Uterus (tissue), 4 donors: ENCODE data around the gene TSGA10. TPM values are rescaled to one million over a fixed set of nuclear protein-coding genes. Genes with fewer than 3 reads are reported as not detected.

ENCODE experiments used
- DNase-seq, 2 donors: peaks; one replicate each; pipeline ENCODE4 v3.0.0-alpha.2; 2019 to 2020
- H3K27ac ChIP-seq, 2 donors: fragments of 200-600 bp; sonication (generic); 1 replicate in 1 of 2; 2 replicates in 1 of 2; pipeline ENCODE4 v1.5.1; 2016 to 2018
- H3K27me3 ChIP-seq, 2 donors: fragments of 200-600 bp; sonication (generic); one replicate each; pipeline ENCODE4 v1.5.1; 2018 to 2019; ENCODE audit warnings: control low read depth in 1 of 2
- H3K36me3 ChIP-seq, 2 donors: fragments of 200-600 bp; sonication (generic); one replicate each; pipeline ENCODE4 v1.5.1; 2019; ENCODE audit warnings: control low read depth in 1 of 2
- H3K4me1 ChIP-seq, 2 donors: fragments of 200-600 bp; sonication (generic); one replicate each; pipeline ENCODE4 v1.5.1; 2018 to 2019; ENCODE audit warnings: control low read depth in 1 of 2
- H3K4me3 ChIP-seq, 2 donors: fragments of 200-600 bp; sonication (generic); 1 replicate in 1 of 2; 2 replicates in 1 of 2; pipeline ENCODE4 v1.5.1; 2018 to 2019; ENCODE audit warnings: mild to moderate bottlenecking in 1 of 2
- H3K9me3 ChIP-seq, 2 donors: fragments of 200-600 bp; sonication (generic); one replicate each; pipeline ENCODE4 v1.5.1; 2019; ENCODE audit warnings: control low read depth in 1 of 2
- POLR2A ChIP-seq, 2 donors: fragments of 450-650 bp; IDR thresholded peaks; one replicate each; pipeline ENCODE4 v1.6.1; 2016; ENCODE audit warnings: antibody characterized with exemption in 2 of 2, mild to moderate bottlenecking in 1 of 2, moderate library complexity in 1 of 2
- intact Hi-C: fragments of 100-400 bp; cut with DNase I; formaldehyde crosslinking; loops from one replicate; pipeline ENCODE4 v1.15.1; 2023; ENCODE audit warnings: low total_unique reads
- total RNA-seq, 4 donors: library from RNA; depleted of rRNA in 3 of 4; stranded (reverse); fragments of >200 nt in 3 of 4; gene quantifications; one replicate each; pipeline versions ENCODE4 v1.1.0 to v1.2.4, GENCODE V29; 2014 to 2023
- TF ChIP-seq, protein P1 (sequence below), 4 experiments: fragments of 200-600 bp in 2 of 4; fragments of 450-650 bp in 2 of 4; sonication (generic) in 2 of 4; IDR thresholded peaks; one replicate each; pipeline ENCODE4 v1.5.1; 2016 to 2019; ENCODE audit warnings: antibody characterized with exemption in 4 of 4, mild to moderate bottlenecking in 2 of 4, moderate library complexity in 1 of 4
- donor health status: DM: yes; HTN: yes; CAD: no.

Gene TSGA10
- total RNA-seq, 4 donors from 2014 or later, result 5.9 to 22.5 (median 16.2) TPM

DNA sequence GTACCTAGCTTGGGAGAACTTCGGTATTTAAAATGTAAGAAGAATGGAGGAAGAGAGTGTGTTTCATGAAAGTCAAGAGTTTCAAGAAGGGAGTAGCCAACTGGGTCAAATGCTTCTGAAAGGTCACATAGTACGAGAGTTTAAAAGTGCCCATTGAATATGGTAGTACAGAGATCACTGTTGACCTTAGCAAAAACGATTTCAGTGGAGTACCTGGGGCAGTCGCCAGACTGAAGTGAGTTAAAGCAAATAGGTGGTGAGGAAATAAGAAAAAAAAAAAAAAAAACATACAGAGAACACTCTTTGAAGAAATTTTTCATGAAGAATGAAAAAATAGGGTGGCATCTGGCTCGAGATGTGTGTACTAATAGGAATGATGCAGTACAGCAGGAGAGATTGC lies 11.5 kb upstream of the TSGA10 start:
- peaks cover 0 to 2% of the 10 kb centered on the region in 2 donors for H3K36me3 ChIP-seq
- no peak overlapping the region for H3K27ac ChIP-seq
- no peak for DNase-seq
- H3K9me3 ChIP-seq, result no peaks in the 10 kb centered on the region
- H3K4me1 ChIP-seq, result no peaks in the 10 kb centered on the region
- TF ChIP-seq, protein P1, sequence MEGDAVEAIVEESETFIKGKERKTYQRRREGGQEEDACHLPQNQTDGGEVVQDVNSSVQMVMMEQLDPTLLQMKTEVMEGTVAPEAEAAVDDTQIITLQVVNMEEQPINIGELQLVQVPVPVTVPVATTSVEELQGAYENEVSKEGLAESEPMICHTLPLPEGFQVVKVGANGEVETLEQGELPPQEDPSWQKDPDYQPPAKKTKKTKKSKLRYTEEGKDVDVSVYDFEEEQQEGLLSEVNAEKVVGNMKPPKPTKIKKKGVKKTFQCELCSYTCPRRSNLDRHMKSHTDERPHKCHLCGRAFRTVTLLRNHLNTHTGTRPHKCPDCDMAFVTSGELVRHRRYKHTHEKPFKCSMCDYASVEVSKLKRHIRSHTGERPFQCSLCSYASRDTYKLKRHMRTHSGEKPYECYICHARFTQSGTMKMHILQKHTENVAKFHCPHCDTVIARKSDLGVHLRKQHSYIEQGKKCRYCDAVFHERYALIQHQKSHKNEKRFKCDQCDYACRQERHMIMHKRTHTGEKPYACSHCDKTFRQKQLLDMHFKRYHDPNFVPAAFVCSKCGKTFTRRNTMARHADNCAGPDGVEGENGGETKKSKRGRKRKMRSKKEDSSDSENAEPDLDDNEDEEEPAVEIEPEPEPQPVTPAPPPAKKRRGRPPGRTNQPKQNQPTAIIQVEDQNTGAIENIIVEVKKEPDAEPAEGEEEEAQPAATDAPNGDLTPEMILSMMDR (IDR thresholded peaks at IDR 0.05), result no peak
- no peak for TF ChIP-seq POLR2A (IDR thresholded peaks at IDR 0.05)
- no peaks in the 10 kb centered on the region for H3K27me3 ChIP-seq
- intact Hi-C loops, result no loop called here
- H3K4me3 ChIP-seq, result no peak overlapping the region

DNA sequence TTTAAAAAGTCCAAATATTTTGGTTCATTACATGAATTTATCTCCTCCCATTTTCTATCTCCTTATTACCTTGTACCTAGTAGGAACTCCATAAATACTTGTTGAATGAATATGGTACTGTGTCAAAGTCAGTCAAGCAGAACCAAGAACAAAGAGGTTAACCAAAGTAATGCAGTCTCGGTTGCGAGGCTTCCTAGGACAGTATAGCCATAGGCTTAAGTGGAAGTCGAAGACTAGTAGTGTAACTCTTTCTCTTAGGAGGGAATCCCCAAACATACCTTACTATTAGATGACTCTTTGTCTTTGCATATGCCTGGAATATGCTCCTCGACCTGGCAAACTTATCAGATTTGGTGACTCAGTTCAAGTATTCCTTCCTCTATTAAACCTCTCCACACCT lies 4.9 kb upstream of the TSGA10 start:
- intact Hi-C loops, result no loop called here

DNA sequence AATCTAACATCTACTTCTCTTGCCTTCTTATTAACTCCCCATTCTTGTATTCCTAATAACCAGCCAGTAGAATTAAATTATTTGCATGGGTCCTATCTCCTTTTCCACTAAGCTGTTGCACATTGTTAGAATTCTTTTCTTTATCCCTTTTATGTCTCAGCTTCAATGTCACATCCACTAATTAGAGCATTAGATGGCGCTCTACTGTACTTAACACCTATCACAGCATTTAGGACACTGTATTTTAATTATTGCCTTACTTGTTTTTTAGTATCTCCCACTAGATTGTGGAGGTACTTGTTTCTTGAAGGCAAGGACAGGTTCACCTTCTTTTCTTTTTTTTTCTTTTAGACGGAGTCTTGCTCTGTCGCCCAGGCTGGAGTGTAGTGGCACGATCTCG lies 3.9 kb upstream of the TSGA10 start:
- Histone ChIP-seq H3K27me3 (no peaks in the 10 kb centered on the region), H3K4me3 (no peak overlapping the region), H3K27ac (no peak overlapping the region), H3K4me1 (no peaks in the 10 kb centered on the region), H3K9me3 (no peaks in the 10 kb centered on the region), H3K36me3 (no peaks in the 10 kb centered on the region)
- TF ChIP-seq, protein P1 (IDR thresholded peaks at IDR 0.05), result no peak
- TF ChIP-seq POLR2A (IDR thresholded peaks at IDR 0.05), result no peak
- no peak for DNase-seq
- intact Hi-C loops, result no loop called here

More for the DNA sequence above, 4.9 kb upstream of the TSGA10 start:
- DNase-seq, result no peak
- H3K9me3 ChIP-seq, result no peaks in the 10 kb centered on the region
- no peaks in the 10 kb centered on the region for H3K27me3 ChIP-seq
- H3K4me1 ChIP-seq, result no peaks in the 10 kb centered on the region
- TF ChIP-seq, protein P1 (IDR thresholded peaks at IDR 0.05), result no peak
- TF ChIP-seq POLR2A (IDR thresholded peaks at IDR 0.05), result no peak
- no peak overlapping the region for H3K27ac ChIP-seq
- no peaks in the 10 kb centered on the region for H3K36me3 ChIP-seq
- no peak overlapping the region for H3K4me3 ChIP-seq

DNA sequence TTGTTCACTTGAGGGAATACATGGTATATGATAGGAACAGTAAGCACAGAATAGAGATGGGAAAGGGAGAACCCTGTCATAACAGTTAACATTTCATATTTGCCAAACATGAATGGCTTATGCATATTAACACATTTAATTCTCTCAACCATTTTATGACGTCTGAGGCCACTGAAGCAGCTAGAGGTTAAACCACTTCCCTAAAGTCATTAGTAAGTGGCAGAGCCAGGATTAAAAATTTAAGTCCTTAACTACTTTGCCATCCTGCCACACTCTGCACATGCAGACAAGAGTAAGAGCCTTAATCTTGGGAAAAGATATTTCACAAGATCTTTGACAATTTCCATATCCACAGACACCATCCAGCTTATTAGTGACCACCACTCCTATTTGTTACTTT lies 2.1 kb upstream of the TSGA10 start:
- Histone ChIP-seq H3K4me3 (no peak overlapping the region), H3K9me3 (no peaks in the 10 kb centered on the region), H3K4me1 (no peaks in the 10 kb centered on the region), H3K27ac (no peak overlapping the region), H3K36me3 (no peaks in the 10 kb centered on the region), H3K27me3 (no peaks in the 10 kb centered on the region)
- DNase-seq, result no peak
- TF ChIP-seq, protein P1 (IDR thresholded peaks at IDR 0.05), result no peak
- no peak for TF ChIP-seq POLR2A (IDR thresholded peaks at IDR 0.05)
- intact Hi-C loops, result no loop called here

DNA sequence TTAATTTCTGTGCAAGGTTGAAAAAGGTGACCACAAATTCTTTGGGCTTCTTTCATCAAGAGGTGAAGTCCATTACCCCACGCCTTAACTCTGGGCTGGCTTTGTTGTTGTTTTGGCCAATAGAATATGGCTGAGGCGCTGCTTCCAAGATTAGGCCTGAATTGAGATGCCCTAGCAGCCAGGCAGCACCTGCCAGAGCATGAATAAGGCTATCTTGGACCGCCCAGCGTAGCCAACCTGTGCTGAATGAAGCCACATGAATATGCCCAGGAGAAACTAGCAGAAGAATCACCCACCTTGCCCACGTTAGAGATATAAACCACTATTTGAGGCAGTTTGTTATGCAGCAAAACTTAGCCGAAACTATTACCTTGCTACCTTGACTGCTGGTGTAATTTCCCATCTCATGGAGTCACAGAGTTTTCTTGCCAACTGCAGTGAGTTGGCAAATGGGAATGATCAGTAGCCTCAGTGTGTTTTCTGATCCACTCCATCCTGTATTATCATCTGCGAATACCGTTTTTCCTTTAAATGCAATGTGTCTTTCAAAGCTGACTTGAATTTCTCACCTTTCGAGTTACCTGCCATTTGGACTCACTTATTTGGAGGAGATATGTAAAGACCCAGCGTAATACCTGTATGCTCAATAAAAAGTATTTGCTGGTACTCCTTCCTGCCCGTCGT lies 679 bp downstream of the TSGA10 start:
- peak overlapping the region; percentile 58 to 80 for H3K4me3 ChIP-seq
- TF ChIP-seq, protein P1 (IDR thresholded peaks at IDR 0.05), result no peak
- TF ChIP-seq POLR2A (IDR thresholded peaks at IDR 0.05), result no peak
- H3K9me3 ChIP-seq, result no peaks in the 10 kb centered on the region
- no peaks in the 10 kb centered on the region for H3K36me3 ChIP-seq
- intact Hi-C loops, result no loop called here
- no peaks in the 10 kb centered on the region for H3K4me1 ChIP-seq
- no peak for DNase-seq
- peak overlapping the region; percentile 88 to 93 for H3K27ac ChIP-seq
- H3K27me3 ChIP-seq, result no peaks in the 10 kb centered on the region
